ENCODE results near the gene MVD. TPM values are rescaled to one million over a fixed set of nuclear protein-coding genes. Genes with fewer than 3 reads are reported as not detected.

MVD gene
- total and polyA plus RNA-seq, 2 of the 13 experiments (the other 11 are each of a cell fraction or from before 2014, with no cell fraction given): 28.1 to 187 TPM

DNA sequence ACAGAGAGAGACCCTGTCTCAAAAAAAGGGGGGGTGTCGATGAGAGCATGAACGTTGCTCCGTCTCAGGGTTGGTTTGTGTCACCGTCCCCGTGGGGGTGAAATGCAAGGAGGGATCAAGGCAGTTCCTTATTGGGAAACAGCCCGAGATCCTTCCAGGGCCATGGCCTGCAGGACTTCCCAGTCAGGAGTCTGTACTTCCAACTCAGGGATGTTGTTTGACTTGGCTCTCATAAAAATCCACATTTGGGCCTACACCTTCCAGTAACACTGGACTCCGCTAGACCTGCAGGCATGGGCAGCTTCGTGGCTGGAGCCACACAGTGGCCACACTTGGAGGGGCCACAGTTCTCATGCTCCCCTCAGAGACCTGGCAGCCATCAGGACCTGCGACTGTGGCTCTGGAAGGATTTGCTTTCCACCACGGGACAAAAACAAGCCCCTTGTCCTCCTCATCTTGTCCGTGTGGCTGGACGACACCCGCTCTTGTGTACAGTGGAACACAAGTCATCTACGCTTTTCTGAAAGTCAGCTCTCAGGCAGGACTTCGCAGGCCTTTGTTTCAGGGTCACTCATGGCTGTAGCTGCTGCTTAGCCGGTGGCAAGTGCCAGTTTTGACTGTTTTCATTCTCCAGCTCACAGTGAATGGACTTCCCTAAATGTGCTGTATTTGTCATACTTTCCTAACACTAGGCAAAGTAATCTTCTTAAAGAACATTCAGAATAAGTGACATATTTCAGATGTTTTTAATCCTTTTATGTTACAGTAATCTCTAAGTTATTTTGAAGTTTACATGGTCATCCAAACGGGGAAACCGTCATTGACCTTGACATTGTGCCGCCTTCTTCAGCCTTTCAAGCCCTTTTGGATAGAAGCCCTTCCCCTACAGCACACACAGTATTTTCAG is 48.7 kb downstream of the MVD start:
- H3K4me3 ChIP-seq (replicated peaks in 1 of 3; ENCODE audit: insufficient read depth in 1 of 3, low read depth in 2 of 3, low read length in 3 of 3): no peak overlapping the region
- peaks cover 22 to 53% of the 10 kb centered on the region in 2 experiments for H3K36me3 ChIP-seq (replicated peaks in 1 of 2; ENCODE audit: control insufficient read depth in 1 of 2, insufficient read depth in 2 of 2, low read length in 2 of 2)
- ChIA-PET POLR2A (interaction anchor here (0.6 kb wide), 1 partner anchor 12 kb away, joined by 3 read pairs; no protein-coding TSS in a partner anchor), CTCF (ENCODE audit: low intra/inter-chr PET ratio, low total read pairs) (no interaction called here)
- no peaks in the 10 kb centered on the region for H3K27me3 ChIP-seq (ENCODE audit: control insufficient read depth in 1 of 2, insufficient read depth in 2 of 2, low read length in 2 of 2)
- intact Hi-C loops (cut with micrococcal nuclease; ENCODE audit: unreplicated experiment): no loop called here
- H3K9me3 ChIP-seq (ENCODE audit: low read length): no peaks in the 10 kb centered on the region
- peaks cover 3% of the 10 kb centered on the region for H3K79me2 ChIP-seq (ENCODE audit: insufficient read depth, low read length)
- H3K4me2 ChIP-seq (ENCODE audit: low read depth, low read length): no peak overlapping the region
- in situ Hi-C loops (cut with HindIII; ENCODE audit: extremely low pct_ligation_motif_present, low pct_unique_long_range_greater_than_20kb): no loop called here
- ATAC-seq (no peak), FAIRE-seq (no peak), DNase-seq (ENCODE audit: low spot score) (no peak)
- no peak overlapping the region for H3K27ac ChIP-seq (ENCODE audit: extremely low read length, insufficient read depth, low read length)
- no TSS peak for BruUV-seq (replicated peaks)
- WGBS (ENCODE audit: low lambda C conversion rate): 88% methylated on average over 19 of the region's 19 CpGs
- no peak overlapping the region for H3K9ac ChIP-seq (ENCODE audit: insufficient read depth, low read depth, low read length)
- peaks cover 8% of the 10 kb centered on the region; the same call in 1 of the 2 replicates for H4K20me1 ChIP-seq (ENCODE audit: insufficient read depth, low read length)
- H2AFZ ChIP-seq (ENCODE audit: low read length): no peak overlapping the region
- H3K4me1 ChIP-seq (ENCODE audit: insufficient read depth, low read length): peaks cover 23% of the 10 kb centered on the region
- TF ChIP-seq ZMAT3 (CRISPR knock-in tag; conservative IDR thresholded peaks at IDR 0.05) (no peak), ZFP41 (CRISPR knock-in tag; IDR thresholded peaks at IDR 0.05; ENCODE audit: borderline replicate concordance) (no peak), TRIM24 (CRISPR knock-in tag; IDR thresholded peaks at IDR 0.05) (no peak), ZNF101 (CRISPR knock-in tag; IDR thresholded peaks at IDR 0.05; ENCODE audit: borderline replicate concordance, low read depth) (no peak), GABPB1 (CRISPR knock-in tag; IDR thresholded peaks at IDR 0.05) (no peak), SYNCRIP (IDR thresholded peaks at IDR 0.05; ENCODE audit: insufficient read depth, low read depth, low read length) (no peak), ZMYM4 (CRISPR knock-in tag; IDR thresholded peaks at IDR 0.05) (no peak), DNMT1 (CRISPR knock-in tag; IDR thresholded peaks at IDR 0.05) (0 out of 2 replicates have a peak, but pooled peaks have one; percentile 28)
- TF ChIP-seq, protein P1, sequence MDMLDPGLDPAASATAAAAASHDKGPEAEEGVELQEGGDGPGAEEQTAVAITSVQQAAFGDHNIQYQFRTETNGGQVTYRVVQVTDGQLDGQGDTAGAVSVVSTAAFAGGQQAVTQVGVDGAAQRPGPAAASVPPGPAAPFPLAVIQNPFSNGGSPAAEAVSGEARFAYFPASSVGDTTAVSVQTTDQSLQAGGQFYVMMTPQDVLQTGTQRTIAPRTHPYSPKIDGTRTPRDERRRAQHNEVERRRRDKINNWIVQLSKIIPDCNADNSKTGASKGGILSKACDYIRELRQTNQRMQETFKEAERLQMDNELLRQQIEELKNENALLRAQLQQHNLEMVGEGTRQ (IDR thresholded peaks at IDR 0.05; ENCODE audit: low read depth, low read length): no peak
- TF ChIP-seq, protein P1 (CRISPR knock-in tag; IDR thresholded peaks at IDR 0.05; ENCODE audit: borderline replicate concordance): no peak
- TF ChIP-seq, protein P2, sequence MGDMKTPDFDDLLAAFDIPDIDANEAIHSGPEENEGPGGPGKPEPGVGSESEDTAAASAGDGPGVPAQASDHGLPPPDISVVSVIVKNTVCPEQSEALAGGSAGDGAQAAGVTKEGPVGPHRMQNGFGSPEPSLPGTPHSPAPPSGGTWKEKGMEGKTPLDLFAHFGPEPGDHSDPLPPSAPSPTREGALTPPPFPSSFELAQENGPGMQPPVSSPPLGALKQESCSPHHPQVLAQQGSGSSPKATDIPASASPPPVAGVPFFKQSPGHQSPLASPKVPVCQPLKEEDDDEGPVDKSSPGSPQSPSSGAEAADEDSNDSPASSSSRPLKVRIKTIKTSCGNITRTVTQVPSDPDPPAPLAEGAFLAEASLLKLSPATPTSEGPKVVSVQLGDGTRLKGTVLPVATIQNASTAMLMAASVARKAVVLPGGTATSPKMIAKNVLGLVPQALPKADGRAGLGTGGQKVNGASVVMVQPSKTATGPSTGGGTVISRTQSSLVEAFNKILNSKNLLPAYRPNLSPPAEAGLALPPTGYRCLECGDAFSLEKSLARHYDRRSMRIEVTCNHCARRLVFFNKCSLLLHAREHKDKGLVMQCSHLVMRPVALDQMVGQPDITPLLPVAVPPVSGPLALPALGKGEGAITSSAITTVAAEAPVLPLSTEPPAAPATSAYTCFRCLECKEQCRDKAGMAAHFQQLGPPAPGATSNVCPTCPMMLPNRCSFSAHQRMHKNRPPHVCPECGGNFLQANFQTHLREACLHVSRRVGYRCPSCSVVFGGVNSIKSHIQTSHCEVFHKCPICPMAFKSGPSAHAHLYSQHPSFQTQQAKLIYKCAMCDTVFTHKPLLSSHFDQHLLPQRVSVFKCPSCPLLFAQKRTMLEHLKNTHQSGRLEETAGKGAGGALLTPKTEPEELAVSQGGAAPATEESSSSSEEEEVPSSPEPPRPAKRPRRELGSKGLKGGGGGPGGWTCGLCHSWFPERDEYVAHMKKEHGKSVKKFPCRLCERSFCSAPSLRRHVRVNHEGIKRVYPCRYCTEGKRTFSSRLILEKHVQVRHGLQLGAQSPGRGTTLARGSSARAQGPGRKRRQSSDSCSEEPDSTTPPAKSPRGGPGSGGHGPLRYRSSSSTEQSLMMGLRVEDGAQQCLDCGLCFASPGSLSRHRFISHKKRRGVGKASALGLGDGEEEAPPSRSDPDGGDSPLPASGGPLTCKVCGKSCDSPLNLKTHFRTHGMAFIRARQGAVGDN (CRISPR knock-in tag; IDR thresholded peaks at IDR 0.05): 0 out of 2 replicates have a peak, but pooled peaks have one; percentile 11
- TF ChIP-seq, protein P3, sequence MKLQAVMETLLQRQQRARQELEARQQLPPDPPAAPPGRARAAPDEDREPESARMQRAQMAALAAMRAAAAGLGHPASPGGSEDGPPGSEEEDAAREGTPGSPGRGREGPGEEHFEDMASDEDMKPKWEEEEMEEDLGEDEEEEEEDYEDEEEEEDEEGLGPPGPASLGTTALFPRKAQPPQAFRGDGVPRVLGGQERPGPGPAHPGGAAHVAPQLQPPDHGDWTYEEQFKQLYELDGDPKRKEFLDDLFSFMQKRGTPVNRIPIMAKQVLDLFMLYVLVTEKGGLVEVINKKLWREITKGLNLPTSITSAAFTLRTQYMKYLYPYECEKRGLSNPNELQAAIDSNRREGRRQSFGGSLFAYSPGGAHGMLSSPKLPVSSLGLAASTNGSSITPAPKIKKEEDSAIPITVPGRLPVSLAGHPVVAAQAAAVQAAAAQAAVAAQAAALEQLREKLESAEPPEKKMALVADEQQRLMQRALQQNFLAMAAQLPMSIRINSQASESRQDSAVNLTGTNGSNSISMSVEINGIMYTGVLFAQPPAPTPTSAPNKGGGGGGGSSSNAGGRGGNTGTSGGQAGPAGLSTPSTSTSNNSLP (IDR thresholded peaks at IDR 0.05; ENCODE audit: low read depth, low read length): no peak

Measured in HepG2 (cell line).